NCI-H146 treated with DMSO at 0.1 percent for 48 hours (cell line): ENCODE results near the gene DHDH.

Experiments used
- DNase-seq: peaks from one replicate; lab custom pipeline; 2025; ENCODE audit not compliant: unreplicated experiment; lab: John Stamatoyannopoulos, UW

DHDH gene

GRCh38 chr19:48990400-48990799 is 56.9 kb downstream of the DHDH start:
- DNase-seq, result no peak

- no peak for DNase-seq
Measured at GRCh38 chr19:48991011-48991609, 57.6 kb downstream of the DHDH start.

GRCh38 chr19:48991873-48992580 is 58.5 kb downstream of the DHDH start:
- no peak for DNase-seq

GRCh38 chr19:48992581-48993174 is 59.2 kb downstream of the DHDH start:
- no peak for DNase-seq

DNA sequence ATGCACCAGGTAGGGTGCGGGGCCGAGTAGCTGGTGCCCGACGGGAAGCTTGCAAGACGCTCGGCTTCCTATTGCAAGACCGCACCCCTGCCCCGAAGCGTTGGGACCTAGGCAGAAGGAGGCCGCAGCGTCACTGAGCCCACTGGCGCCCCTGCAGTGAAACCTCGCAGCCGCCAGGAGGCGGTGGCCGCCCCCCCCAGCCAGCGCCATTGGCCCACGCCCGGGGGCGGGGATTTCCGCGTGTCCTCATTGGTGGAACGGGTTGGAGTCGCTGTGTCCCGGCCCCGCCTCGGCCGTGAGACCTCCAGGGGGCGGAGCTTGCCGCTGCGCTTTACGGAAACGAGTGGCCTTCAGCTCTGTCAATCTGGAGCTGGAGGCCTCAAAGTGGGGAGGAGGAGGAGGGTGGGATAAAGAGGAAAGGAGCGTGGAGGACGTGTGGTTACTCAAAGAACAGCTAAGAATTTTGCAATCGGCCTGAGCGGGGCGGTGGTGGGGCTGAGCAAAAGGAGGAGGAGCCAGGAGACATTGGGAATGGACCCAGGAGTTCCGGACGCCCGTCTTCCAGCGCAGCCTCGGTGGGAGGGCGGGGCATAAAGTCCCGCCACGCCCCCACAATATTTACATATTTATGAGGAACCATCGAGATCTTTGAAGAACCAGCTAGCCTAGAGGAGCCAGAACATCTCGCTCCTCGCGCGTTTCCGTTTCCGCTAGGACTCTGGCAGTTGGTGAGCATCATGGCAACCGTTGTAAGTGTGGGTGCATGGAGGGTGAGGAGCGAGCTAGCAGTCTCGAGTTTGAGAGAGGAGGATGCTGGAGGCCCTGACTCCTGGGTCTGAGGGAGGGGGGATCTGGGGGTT is 59.9 kb downstream of the DHDH start, which contains the start of the genes GYS1 and RUVBL2:
TSS of gene GYS1 (minus strand) at position 135 of the 860 bp plus-strand sequence. CDS start 197 bp downstream, outside the sequence.
TSS of gene RUVBL2 (plus strand) at position 713 of the 860 bp plus-strand sequence. CDS start at position 738, 25 bp downstream.
- peak; percentile 99 for DNase-seq

DNA sequence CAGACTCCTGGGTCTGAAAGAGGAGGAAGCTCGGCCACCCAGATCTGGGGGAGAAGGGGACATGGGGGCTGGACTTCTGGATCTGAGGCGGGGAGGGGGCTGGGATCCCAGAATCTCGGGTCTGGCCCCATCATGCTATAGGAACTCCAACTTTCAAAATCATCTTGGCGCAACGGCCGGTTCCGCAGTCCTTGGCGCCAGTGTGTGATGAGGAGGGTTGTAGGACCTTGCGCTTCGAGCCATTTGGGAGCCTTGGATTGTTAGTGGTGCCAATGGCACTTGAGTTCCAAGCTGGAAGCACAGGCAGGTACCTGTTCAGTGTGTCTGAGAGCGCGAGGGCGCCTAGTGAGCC is 60.5 kb downstream of the DHDH start:
- DNase-seq, result no peak
